ENCODE data around the gene TSTD1.
"Not testable (repeated sequence)": the region's sequence is repeated elsewhere in the genome, so short reads cannot be mapped to it uniquely, and the experiment has no call there.

TSTD1 gene

DNA sequence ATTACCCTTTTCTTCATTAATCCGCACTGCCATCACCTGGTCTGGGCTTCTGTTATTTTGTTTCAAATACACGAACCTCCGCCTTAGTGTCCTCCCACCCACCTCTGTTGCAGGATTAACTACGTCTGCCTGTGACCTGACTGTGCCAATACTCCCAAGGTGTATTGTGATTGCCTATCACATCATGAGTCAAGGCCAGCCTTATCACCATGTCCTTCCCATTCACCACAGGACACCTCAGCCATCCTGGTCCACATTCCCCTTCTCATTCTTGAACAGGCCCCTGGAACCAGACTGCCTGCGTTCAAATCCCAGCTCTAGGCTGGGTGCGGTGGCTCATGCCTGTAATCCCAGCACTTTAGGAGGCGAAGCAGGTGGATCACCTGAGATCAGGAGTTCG is 32.2 kb downstream of the TSTD1 start:
- DNase-seq: no peak

DNA sequence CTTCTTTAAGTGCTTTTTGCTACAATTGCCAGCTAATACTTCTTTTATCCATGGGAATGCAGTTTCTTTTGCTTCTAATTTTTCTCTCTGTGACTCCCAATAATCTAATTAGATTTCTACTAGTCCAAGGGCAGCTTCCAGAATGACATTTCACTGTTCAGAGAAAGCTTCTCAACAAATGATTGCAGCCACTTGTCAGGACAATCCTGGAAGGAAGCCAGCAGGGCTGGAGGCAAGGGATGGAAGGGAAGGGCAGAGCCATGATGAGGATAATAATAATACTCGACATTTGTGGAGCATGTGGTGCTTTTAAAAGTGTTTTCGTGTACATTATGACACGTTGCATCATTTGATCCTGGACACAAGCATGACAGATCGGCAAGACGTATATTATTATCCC is 37.2 kb downstream of the TSTD1 start:
- no peak for DNase-seq

DNA sequence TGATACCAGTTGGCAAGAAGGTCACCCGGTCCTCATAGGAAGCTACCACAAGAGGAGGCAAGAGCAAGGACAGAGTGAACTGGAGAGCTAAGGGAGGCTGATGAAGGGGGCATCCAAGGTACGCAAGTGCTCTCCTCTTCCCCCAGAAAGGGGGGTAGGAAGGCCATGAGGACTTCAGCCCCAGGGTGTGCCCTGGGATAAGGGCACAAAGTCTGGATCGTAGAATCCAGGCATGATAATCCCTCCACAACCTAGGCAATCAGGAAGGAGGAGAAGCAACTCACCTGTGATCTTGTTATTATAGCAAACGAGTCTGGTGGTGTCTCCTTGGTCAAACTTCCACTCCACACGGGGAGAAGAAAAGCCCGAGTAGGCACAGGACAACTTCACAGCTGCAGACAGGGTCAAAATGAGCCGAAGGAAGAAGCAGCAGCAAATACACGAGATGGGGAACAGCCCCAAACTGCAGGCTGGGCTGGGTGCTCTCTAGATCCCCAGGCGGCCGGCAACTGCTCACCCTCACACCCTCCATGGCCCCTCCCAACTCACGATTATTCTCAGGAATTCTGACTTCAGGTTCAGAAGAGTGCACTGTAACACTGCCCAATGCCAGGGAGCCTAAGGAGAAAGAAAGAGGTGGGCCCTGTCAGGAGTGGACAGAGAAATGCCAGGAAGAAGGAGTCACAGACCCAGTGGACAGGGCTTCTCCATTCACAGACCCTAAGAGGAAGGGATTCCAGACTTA is 37.9 kb downstream of the TSTD1 start:
- DNase-seq: no peak

DNA sequence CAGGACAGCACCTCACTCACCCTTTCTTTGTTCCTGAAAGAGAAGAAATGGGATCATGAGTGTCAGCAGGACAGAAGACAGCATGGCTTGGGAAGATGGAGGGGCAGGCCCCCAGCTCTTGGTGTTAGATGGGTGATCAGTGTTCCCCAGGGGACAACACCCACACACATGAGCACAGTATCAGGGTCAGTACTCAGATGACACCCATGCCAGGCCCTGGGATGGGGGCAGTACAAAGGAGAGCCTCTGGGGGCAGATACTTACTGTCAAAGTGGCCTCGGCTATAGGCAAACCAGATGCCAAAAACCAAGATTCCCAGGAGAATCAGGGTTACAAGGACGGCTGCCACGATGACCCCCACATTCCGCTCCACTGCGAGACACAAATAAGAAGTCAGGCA is 39.4 kb downstream of the TSTD1 start:
- DNase-seq: no peak

DNA sequence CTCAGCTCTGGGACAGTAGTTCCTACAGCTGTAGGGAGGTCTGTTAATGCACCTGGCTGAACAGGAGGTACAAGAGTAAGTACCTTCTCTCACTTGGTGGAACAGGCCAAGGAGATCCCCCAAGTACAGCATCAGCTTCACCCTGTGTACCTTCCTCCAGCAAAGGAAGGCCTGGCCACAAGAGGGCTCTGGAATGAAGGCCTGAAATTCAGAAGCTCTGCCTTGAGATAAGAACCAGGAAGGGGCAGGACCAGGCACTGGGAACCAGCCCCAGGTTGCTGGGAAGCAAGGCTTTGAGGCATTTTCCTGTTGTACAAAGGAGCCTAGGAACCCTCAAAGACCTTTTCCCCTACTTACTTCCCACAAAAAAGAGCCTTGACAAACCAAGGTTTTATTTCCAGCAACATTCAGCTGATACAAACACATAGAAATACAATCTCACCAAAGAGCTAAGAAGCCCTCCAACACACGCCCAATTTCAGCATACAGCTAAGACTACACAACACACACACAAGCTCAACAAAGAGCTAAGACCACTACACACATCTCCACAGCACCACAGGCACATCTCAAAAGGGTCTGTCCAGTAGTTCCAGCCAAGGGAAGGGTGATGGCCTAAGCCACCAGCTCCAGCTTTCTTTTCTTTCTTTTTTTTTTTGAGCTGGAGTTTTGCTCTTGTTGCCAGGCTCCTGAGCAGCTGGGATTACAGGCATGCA is 41.3 kb downstream of the TSTD1 start:
- peak; percentile 51 for DNase-seq

DNA sequence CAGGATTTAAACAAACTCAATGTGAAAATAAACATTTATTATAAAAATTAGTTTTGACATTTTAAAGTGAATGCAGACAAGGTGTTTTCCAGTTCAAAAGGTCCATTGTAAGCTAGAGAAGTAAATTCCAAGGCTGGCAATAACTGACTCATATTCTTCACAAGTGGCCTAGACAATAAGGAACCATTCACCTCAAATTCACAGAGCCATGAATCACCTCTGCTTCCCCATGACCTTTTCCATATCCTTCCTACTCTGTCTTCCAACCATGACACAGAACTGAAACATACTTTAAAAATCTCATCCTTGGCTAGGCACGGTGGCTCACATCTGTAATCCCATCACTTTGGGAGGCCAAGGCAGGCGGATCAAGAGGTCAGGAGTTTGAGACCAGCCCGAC is 42.6 kb downstream of the TSTD1 start:
- no peak for DNase-seq

DNA sequence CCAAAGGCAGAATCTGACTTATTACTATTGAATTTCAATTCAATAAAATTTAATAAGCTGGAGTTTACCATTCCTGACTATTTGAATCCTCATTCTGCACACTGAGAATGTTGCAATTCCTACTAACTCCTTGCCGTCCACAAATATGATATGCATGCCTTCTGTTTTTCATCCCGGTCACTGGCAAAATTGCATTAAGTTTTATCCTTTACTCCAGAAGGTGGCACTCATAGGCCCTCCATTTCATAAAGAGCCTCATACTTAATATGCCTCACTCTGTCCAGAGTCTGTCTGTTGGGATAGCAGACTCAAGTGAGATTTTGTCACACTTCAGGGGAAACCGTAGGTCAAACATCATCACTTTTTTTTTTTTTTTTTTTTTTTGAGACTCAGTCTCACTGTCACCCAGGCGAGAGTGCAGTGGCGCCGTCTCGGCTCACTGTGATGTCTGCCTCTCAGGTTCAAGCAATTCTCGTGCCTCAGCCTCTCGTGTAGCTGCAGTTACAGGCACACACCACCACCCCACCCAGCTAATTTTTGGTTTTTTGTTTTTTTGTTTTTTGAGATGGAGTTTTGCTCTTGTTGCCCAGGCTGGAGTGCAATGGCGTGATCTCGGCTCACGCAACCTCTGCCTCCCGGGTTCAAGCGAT is 45.1 kb downstream of the TSTD1 start:
- DNase-seq: no peak

DNA sequence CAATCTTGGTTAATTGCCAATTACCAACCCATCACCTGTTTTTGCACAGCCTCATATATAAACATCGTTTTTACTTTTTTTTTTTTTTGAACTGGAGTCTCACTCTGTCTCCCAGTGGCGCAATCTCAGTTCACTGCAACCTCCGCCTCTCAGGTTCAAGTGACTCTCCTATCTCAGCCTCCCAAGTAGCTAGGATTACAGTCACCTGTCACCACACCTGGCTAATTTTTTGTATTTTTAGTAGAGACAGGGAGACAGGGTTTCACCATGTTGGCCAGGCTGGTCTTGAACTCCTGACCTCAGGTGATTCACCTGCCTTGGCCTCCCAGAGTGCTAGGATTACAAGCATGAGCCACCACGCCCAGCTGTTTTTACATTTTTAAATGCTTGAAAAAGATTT is 46.7 kb downstream of the TSTD1 start:
- not testable (repeated sequence) for DNase-seq

Measured in CD4-positive, alpha-beta T cell treated with Interferon gamma for 1 hour (primary cell).